ENCODE measurements around the gene NCAPD2.

Gene NCAPD2

DNA sequence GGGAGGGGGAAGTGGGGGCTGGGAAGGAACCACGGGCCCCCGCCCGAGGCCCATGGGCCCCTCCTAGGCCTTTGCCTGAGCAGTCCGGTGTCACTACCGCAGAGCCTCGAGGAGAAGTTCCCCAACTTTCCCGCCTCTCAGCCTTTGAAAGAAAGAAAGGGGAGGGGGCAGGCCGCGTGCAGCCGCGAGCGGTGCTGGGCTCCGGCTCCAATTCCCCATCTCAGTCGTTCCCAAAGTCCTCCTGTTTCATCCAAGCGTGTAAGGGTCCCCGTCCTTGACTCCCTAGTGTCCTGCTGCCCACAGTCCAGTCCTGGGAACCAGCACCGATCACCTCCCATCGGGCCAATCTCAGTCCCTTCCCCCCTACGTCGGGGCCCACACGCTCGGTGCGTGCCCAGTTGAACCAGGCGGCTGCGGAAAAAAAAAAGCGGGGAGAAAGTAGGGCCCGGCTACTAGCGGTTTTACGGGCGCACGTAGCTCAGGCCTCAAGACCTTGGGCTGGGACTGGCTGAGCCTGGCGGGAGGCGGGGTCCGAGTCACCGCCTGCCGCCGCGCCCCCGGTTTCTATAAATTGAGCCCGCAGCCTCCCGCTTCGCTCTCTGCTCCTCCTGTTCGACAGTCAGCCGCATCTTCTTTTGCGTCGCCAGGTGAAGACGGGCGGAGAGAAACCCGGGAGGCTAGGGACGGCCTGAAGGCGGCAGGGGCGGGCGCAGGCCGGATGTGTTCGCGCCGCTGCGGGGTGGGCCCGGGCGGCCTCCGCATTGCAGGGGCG, 40.2 kb downstream of the NCAPD2 start, which contains the start of gene GAPDH:
GAPDH (plus strand) TSS at position 595 of the 772 bp plus-strand sequence. CDS start 316 bp downstream, outside the sequence.
- DNase-seq (ENCODE audit: low read depth) = peak; percentile 88

DNA sequence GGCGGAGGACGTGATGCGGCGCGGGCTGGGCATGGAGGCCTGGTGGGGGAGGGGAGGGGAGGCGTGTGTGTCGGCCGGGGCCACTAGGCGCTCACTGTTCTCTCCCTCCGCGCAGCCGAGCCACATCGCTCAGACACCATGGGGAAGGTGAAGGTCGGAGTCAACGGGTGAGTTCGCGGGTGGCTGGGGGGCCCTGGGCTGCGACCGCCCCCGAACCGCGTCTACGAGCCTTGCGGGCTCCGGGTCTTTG, 40.7 kb downstream of the NCAPD2 start:
- DNase-seq (ENCODE audit: low read depth) = no peak

DNA sequence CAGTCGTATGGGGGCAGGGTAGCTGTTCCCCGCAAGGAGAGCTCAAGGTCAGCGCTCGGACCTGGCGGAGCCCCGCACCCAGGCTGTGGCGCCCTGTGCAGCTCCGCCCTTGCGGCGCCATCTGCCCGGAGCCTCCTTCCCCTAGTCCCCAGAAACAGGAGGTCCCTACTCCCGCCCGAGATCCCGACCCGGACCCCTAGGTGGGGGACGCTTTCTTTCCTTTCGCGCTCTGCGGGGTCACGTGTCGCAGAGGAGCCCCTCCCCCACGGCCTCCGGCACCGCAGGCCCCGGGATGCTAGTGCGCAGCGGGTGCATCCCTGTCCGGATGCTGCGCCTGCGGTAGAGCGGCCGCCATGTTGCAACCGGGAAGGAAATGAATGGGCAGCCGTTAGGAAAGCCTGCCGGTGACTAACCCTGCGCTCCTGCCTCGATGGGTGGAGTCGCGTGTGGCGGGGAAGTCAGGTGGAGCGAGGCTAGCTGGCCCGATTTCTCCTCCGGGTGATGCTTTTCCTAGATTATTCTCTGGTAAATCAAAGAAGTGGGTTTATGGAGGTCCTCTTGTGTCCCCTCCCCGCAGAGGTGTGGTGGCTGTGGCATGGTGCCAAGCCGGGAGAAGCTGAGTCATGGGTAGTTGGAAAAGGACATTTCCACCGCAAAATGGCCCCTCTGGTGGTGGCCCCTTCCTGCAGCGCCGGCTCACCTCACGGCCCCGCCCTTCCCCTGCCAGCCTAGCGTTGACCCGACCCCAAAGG, 41.2 kb downstream of the NCAPD2 start:
- DNase-seq (ENCODE audit: low read depth) = peak; percentile 72

DNA sequence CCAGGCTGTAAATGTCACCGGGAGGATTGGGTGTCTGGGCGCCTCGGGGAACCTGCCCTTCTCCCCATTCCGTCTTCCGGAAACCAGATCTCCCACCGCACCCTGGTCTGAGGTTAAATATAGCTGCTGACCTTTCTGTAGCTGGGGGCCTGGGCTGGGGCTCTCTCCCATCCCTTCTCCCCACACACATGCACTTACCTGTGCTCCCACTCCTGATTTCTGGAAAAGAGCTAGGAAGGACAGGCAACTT, 41.7 kb downstream of the NCAPD2 start:
- DNase-seq (ENCODE audit: low read depth) = no peak

DNA sequence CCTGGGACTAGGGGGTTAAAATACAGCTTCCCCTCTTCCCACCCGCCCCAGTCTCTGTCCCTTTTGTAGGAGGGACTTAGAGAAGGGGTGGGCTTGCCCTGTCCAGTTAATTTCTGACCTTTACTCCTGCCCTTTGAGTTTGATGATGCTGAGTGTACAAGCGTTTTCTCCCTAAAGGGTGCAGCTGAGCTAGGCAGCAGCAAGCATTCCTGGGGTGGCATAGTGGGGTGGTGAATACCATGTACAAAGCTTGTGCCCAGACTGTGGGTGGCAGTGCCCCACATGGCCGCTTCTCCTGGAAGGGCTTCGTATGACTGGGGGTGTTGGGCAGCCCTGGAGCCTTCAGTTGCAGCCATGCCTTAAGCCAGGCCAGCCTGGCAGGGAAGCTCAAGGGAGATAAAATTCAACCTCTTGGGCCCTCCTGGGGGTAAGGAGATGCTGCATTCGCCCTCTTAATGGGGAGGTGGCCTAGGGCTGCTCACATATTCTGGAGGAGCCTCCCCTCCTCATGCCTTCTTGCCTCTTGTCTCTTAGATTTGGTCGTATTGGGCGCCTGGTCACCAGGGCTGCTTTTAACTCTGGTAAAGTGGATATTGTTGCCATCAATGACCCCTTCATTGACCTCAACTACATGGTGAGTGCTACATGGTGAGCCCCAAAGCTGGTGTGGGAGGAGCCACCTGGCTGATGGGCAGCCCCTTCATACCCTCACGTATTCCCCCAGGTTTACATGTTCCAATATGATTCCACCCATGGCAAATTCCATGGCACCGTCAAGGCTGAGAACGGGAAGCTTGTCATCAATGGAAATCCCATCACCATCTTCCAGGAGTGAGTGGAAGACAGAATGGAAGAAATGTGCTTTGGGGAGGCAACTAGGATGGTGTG, 42.3 kb downstream of the NCAPD2 start:
- DNase-seq (ENCODE audit: low read depth) = peak; percentile 10

DNA sequence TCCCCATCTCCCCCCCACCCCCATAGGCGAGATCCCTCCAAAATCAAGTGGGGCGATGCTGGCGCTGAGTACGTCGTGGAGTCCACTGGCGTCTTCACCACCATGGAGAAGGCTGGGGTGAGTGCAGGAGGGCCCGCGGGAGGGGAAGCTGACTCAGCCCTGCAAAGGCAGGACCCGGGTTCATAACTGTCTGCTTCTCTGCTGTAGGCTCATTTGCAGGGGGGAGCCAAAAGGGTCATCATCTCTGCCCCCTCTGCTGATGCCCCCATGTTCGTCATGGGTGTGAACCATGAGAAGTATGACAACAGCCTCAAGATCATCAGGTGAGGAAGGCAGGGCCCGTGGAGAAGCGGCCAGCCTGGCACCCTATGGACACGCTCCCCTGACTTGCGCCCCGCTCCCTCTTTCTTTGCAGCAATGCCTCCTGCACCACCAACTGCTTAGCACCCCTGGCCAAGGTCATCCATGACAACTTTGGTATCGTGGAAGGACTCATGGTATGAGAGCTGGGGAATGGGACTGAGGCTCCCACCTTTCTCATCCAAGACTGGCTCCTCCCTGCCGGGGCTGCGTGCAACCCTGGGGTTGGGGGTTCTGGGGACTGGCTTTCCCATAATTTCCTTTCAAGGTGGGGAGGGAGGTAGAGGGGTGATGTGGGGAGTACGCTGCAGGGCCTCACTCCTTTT, 43.1 kb downstream of the NCAPD2 start:
- DNase-seq (ENCODE audit: low read depth) = peak; percentile 32

DNA sequence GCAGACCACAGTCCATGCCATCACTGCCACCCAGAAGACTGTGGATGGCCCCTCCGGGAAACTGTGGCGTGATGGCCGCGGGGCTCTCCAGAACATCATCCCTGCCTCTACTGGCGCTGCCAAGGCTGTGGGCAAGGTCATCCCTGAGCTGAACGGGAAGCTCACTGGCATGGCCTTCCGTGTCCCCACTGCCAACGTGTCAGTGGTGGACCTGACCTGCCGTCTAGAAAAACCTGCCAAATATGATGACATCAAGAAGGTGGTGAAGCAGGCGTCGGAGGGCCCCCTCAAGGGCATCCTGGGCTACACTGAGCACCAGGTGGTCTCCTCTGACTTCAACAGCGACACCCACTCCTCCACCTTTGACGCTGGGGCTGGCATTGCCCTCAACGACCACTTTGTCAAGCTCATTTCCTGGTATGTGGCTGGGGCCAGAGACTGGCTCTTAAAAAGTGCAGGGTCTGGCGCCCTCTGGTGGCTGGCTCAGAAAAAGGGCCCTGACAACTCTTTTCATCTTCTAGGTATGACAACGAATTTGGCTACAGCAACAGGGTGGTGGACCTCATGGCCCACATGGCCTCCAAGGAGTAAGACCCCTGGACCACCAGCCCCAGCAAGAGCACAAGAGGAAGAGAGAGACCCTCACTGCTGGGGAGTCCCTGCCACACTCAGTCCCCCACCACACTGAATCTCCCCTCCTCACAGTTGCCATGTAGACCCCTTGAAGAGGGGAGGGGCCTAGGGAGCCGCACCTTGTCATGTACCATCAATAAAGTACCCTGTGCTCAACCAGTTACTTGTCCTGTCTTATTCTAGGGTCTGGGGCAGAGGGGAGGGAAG, 43.9 kb downstream of the NCAPD2 start:
- peak; percentile 73 for DNase-seq (ENCODE audit: low read depth)

DNA sequence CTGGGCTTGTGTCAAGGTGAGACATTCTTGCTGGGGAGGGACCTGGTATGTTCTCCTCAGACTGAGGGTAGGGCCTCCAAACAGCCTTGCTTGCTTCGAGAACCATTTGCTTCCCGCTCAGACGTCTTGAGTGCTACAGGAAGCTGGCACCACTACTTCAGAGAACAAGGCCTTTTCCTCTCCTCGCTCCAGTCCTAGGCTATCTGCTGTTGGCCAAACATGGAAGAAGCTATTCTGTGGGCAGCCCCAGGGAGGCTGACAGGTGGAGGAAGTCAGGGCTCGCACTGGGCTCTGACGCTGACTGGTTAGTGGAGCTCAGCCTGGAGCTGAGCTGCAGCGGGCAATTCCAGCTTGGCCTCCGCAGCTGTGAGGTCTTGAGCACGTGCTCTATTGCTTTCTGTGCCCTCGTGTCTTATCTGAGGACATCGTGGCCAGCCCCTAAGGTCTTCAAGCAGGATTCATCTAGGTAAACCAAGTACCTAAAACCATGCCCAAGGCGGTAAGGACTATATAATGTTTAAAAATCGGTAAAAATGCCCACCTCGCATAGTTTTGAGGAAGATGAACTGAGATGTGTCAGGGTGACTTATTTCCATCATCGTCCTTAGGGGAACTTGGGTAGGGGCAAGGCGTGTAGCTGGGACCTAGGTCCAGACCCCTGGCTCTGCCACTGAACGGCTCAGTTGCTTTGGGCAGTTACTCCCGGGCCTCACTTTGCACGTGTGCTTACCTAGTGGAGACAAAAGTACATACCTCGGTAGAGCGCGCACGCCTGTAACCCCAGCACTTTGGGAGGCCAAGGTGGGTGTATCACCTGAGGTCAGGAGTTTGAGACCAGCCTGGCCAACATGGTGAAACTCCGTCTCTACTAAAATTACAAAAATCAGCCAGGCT, 44.8 kb downstream of the NCAPD2 start:
- peak; percentile 49 for DNase-seq (ENCODE audit: low read depth)

DNA sequence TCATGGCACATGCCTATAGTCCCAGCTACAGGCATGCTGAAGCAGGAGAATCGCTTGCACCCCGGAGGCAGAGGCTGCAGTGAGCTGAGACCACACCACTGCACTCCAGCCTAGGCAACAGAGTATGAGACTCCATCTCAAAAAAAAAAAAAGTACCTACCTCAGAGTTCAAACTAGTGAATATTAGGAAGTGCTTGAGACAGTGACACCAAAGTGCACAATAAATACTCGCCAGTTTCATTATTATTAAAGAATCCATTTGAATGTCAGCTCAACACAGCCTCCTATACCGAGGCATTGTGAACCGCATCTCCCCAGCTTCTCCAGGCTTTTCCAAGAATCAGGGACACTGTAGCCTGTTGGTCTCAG, 45.4 kb downstream of the NCAPD2 start:
- no peak for DNase-seq (ENCODE audit: low read depth)

DNA sequence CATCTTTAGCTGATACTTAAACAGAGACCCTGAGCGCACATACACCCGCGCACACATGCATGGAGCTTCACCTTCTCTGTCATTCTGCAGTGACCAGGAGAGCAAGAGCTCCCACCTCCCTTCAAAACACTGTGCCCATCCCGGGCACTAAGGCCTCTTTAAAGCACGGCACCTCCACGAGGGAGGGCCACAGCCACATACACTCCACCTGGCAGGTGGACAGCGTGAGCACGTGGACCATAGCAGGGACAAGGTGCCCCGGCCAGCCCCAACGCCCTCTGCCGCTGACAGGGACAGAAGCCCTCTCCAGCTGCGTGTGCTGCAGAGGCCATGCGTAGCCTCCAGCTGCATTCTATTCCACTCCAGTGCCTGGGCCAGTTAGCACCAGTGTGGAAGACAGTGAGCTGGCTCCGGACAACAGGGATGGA, 45.8 kb downstream of the NCAPD2 start:
- no peak for DNase-seq (ENCODE audit: low read depth)

DNA sequence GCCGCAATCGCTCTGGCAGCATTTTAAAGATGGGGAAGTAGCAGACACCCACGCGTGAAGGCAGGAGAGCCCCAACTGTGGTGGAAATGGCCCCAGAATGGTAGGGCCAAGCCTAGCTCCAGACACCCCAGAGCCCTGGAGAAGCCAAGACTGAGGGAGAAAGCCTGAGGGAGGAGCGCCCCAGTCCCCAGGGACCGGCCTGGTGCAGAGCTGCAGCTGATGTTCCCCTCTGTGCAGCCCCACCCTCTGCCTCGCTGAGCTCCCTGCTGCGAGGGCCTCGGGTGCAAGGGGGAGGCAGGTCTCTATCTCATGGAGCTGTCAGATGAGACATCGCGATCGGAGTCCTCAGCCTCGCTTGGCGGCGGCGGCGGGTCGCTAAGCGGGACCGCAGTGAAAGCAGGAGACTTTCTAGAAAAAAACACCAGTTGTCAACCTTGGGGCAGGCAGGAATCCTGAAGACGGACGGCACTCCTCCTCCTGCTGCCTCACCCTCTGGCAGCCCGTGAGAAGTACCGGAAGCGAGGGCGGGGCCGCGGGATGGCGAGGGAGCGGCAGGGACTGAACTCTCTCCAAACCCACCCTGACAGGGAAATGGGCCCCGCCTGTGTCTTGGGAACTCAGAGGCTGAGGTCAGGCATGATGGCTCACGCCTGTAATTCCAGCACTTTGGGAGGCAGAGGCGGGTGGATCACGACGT, 46.4 kb downstream of the NCAPD2 start:
- DNase-seq (ENCODE audit: low read depth) = peak; percentile 41

DNA sequence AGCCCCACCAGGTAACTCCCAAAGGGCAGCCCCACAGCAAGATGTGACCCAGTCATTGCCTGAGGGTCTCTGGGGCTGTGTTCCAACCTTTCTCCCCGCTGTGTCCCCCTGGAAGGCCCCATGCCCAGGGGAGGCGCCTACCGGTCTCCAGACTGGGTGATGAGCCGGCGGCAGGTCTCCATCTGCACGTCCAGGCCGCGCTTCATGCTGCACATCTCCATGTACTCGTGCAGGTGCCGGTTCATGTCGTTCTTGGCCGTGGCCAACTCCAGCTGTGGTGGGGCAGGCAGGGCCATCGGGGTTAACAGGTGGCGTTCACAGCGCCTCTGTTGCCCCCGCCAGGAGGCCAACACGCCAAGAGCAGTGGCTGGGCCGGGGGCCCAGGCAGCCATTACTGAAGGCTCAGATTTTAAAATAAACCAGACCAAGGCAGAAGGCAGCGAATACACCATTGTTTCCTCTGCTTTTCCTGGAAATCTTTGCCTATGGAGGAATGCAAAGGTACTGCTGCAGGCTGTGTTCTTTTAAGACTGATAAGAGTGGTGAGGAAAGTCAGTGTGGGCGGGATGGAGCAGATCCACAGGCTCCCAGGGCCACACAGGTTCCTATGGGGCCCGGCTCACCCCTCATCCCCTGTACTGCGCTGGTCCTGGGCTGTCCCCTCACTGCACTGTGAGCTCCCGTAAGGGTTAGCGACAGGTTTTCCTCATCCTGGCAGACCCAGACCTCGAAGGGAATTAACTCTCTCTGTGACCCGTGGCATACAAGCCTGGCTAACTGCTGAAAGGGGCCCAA, 47.7 kb downstream of the NCAPD2 start:
- DNase-seq (ENCODE audit: low read depth) = no peak

DNA sequence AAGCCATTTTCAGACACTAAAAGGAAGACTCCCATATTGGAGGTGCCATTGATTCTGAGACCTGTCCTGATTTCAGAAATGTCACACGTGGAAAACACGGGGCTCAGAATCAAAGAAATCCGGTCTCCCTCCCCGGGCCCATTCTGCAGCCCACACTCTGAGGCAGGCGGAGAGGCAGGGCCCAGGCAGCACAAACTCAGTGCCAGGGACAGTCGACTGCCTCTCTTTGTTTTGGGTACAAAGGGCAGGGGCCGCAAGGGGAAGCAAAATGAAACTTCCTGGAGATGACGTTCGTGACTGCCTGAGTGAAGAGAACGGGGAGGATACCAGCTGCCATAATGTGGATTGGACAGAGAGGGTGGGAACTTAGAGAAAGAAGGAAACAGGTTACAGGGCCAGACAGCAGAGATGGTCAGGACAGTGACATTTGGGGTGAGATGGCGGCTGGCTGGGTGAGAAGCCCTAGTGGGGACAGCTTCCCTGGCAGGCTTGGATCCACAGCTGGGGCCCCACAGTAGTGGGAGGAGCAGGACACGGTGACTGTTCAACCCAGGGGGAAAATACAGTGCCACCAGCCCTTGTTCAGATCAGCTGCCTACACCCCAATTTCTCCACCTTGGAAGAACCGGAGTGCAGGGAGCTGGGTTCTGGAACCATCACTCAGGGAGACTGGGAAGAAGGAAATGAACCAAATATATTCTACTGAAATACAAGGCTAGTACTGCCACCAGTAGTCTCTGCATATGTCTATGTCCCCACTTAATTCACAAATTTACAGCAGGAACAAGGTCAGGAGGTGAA, 48.5 kb downstream of the NCAPD2 start:
- DNase-seq (ENCODE audit: low read depth) = no peak

DNA sequence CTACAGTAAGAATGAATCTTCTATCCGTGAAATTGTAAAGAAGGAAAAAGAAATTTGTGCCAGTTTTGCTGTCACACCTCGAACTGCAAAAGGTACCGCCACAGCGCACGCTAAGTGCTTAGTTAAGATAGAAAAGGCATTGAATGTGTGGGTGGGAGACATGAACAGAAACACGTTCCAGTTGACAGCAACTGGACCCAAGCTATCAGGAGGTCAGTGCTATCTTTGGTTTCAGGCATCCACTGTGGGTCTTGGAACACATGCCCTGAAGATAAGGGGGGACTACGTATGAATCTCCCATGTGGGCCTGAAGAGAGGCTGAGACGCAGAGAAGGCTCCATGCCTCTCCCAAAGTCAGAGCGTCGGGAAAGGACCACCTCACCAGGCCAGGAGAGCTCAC, 52.1 kb downstream of the NCAPD2 start:
- DNase-seq (ENCODE audit: low read depth) = no peak

DNA sequence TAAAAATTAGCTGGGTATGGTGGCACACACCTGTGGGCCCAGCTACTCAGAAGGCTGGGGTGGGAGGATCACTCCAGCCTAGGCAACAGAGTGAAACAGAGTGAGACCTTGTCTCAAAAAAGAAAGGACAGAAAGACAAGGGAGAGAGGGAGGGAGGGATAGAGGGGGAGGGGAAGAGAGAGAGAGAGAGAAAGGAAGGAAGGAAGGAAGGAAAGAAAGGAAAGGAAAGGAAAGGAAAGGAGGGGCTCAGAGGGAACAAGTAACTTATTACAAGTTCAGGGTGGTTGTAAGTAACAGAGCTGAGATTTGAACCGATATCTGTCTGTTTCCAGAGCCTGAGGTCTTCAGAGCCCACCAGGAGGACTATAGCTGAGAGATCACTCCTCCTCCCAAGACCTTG, 53.7 kb downstream of the NCAPD2 start:
- no peak for DNase-seq (ENCODE audit: low read depth)

DNA sequence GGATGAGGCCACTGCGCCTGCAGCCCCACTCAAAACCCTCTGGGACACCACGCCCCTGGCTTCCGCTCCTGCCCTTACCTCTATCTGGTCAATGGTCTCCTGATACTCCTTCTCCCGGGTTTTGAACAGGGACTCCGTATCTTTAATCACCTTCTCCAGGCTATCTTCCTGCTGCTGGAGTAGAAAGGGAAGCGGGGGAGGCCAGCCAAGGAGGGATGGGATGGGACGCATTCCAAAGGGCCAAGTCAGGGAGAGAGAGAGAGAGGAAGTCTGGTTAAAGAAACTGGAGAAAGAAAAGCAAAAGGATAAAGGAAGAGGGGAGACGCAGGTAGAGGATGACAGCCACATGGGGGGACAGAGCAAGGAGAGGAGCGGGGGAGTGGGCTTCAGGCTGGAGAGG, 54.1 kb downstream of the NCAPD2 start:
- no peak for DNase-seq (ENCODE audit: low read depth)

DNA sequence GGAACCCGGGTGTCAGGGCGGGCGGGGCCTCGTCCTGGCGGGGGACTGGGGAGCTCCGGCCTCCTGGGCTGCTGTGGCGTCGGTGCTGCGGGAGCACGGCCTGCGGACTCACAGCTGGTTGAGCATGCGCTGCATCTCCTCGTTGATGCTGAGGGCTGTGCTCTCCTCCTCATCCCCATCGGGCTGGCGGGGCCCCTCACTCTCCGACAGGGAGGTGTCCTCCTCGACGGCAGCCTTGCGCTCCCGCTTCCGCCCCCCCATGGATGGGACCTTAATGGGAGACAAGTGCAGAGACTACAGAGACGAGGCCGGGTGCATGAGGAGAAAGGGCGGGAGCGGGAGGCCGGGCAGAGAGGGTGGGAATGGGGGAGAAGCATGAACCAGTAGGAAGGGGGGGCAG, 54.7 kb downstream of the NCAPD2 start:
- no peak for DNase-seq (ENCODE audit: low read depth)
